Hair follicle dermal papilla cell (primary cell): Measurements from ENCODE around the gene BORCS5. TPM values are rescaled to one million over a fixed set of nuclear protein-coding genes. Genes with fewer than 3 reads are reported as not detected.

Experiments
- total RNA-seq: library from RNA; depleted of rRNA; stranded (reverse); fragments of >200 nt; gene quantifications from 2 replicates; pipeline ENCODE4 v1.2.3, GENCODE V29; 2012

Gene BORCS5
- total RNA-seq = 12.6 and 15.1 TPM in 2 replicates

GRCh38 chr12:12356896-12357718, at the start of gene BORCS5:
TSS of gene BORCS5 (plus strand) at chr12:12357078. CDS start at chr12:12357452, 374 bp downstream.

GRCh38 chr12:12349711-12350665, 6.9 kb upstream of the BORCS5 start, which contains the start of gene MANSC1:
TSS of gene MANSC1 (minus strand) at chr12:12350242. CDS start at chr12:12343314, 6,928 bp downstream.

Other genes starting within 250 kb of the BORCS5 start
- gene LRP6, start 90.0 kb upstream of the BORCS5 start, total RNA-seq = 23.1 and 39.3 TPM in 2 replicates
- 2.3 and 4.6 TPM in 2 replicates for gene MANSC1, start 6.8 kb upstream of the BORCS5 start, total RNA-seq
- 6.2 and 6.3 TPM in 2 replicates for gene DUSP16, start 205.8 kb downstream of the BORCS5 start, total RNA-seq